Measurements from ENCODE around the gene ATP5F1A.

Gene ATP5F1A

GRCh38 chr18:46073474-46074331 is 24.4 kb downstream of the ATP5F1A start:
- DNase-seq (ENCODE audit: low read depth in 2 of 2) = peak in 1 of 2 experiments; percentile 40

DNA sequence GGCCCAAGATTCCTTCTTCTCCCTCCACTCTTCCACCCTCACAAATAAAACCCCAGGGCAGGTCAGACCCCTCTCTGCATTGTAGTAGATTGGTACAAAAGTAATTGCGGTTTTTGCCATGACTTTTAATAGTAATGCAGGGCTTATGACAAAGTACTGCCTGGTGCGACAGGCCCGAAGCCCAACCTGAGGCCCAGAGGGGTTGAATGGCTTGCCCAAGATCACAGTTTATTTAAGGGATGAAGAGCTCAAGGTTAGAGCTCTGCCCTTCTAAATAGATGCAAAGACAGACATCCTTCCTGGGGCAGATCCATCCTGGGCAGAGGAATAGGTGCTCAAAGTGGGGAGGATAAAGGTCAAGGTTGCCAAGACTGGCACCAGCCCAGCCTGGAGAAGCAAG is 25.1 kb downstream of the ATP5F1A start:
- DNase-seq (ENCODE audit: low read depth in 2 of 2) = no peak

DNA sequence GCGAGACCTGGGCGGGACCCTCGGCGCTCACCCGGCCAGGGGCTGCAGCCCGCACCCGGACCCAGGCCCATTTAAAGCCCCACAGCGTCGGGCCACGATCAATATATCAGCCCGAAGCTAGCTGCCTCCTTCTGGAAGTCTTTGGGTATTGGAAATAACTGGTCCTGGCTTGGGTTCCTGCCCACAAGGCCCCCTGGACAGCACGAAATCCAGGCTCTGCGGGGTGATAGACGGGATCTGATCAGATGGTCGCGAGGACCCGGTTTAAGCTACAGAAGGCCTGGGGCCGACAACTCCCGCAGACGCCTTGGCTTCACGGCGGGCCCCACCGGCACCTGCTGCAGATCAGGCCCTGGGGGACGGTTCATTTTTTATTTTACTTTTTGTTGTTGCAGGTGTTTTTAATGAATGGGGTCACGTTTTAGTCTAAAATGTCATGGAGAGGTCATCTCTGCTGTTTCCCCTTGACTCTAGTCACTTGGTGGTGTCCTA is 25.7 kb downstream of the ATP5F1A start:
- no peak for DNase-seq (ENCODE audit: low read depth in 2 of 2)

GRCh38 chr18:46071653-46072375 is 26.3 kb downstream of the ATP5F1A start, which contains the start of gene PSTPIP2:
TSS of gene PSTPIP2 (minus strand) at chr18:46072260. CDS start at chr18:46072188, 72 bp downstream.
- peak; percentile 37 to 55 for DNase-seq (ENCODE audit: low read depth in 2 of 2)

DNA sequence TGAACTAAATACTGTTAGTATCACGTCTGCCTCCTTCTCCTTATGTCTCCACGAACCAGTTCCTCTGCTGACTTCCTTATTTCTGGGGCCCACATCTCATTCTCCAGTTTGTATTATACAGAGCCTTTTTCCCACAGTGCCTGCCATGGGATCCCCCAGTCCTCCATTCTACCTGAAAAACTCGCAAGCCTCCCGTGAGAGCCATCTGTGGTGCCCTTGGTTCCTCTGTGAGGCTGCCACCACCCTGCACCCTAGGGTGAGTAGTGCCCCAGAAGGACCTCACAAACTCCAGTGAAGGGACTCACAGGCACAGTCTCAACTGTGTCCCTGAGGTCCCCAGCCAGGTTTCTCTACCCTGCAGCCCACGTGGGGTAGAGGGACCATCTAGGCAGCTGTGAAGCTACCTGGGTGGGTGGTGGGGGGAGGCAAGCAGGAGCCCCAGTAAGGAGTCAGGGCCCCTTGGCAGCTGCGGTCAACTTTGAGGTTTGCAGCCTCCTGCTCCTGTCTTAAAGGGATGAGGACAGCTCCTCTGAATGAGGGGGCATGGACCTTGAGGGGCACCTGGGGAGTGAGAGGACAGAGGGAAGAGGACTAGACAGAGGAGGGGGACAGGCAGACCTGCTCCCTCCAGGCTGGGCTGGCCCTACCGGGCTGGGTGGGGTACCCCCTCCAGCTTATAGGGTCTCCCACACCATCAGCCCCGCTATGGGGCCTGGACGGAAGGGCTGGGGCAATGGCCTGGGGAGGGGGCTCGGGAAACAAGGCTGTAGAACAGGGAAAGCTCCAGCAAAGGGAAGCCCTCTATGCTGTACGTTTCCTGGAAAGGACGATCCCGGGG is 27.1 kb downstream of the ATP5F1A start:
- no peak for DNase-seq (ENCODE audit: low read depth in 2 of 2)

GRCh38 chr18:46070232-46070631 is 27.9 kb downstream of the ATP5F1A start:
- DNase-seq (ENCODE audit: low read depth in 2 of 2) = no peak

DNA sequence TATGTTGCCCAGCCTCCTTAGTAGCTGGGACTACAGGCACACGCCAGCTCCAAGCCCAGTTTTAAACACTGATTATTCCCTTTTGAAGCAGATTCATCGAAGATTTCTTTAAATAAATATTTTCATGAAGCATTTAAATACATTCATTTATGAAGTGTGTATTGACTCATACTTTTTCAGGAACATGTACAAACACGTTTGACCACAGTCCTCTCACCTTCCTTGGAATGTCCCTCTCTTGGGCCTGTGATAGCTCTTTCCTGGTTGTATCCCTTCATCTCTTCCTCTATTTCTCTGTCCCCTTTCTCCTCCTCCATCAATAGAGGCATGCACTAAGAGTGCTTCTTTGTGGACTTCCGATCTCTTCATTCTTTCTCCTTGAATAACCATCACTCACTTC is 28.6 kb downstream of the ATP5F1A start:
- no peak for DNase-seq (ENCODE audit: low read depth in 2 of 2)

DNA sequence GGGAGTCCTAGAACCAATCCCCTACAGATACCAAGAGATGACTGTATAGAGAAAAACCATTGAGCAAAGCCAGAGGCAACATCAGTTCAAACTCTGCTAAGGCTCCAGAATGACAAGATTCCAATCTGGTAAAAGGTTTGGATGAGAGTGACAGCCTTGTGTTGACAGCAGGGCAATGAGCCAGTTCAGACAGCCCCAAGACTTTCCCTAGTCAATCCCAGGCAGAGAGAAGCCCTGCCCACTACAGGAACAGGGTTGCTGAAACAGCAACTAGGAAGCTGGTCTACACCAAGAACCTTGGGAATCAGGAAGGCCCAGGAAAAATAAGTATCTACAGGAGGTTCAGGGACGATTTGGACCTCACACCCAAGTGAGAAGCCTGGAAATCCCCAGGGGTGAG is 29.3 kb downstream of the ATP5F1A start:
- DNase-seq (ENCODE audit: low read depth in 2 of 2) = no peak

- DNase-seq (ENCODE audit: low read depth in 2 of 2) = no peak
Observed at GRCh38 chr18:46067438-46068007, 30.6 kb downstream of the ATP5F1A start.

- no peak for DNase-seq (ENCODE audit: low read depth in 2 of 2)
Observed at GRCh38 chr18:46062781-46063180, 35.3 kb downstream of the ATP5F1A start.

DNA sequence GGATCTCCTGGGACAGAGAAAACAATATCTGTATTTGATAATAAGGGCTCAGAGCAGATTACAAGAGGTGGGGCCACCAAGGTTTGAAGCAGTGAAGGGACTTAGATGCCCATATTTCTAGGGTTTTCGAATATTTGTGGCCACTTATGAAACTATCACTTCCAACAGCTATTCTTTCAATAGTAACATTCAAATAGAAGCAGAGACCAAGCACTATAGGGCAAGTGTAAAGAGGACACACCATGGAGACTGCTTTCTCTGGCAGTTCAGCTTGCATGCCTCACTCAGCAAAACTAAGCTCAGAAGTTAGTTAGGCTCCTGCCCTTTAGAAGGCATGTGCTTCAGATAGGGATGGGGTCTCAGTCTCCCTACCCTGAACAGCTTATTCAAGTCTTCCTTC is 36.3 kb downstream of the ATP5F1A start:
- DNase-seq (ENCODE audit: low read depth in 2 of 2) = no peak

DNA sequence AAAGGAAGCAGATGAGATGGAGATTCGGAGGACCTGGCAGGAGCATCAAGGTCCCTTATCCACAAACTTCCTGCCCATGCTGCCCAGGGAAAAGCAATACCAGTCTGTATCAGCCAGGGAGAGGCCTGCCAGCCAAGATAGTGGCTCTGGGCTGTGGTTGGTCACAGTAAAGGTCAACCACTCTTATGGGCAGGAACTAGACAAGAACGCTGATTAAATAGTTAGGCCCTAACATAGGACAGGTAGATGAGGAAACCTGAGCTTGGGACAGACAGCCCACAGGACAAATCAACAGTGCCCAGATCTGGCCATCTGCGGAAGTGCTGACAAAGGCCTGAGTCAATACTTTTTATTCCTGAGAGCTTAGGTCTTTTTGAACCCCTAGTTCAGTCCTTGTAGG is 36.7 kb downstream of the ATP5F1A start:
- no peak for DNase-seq (ENCODE audit: low read depth in 2 of 2)

DNA sequence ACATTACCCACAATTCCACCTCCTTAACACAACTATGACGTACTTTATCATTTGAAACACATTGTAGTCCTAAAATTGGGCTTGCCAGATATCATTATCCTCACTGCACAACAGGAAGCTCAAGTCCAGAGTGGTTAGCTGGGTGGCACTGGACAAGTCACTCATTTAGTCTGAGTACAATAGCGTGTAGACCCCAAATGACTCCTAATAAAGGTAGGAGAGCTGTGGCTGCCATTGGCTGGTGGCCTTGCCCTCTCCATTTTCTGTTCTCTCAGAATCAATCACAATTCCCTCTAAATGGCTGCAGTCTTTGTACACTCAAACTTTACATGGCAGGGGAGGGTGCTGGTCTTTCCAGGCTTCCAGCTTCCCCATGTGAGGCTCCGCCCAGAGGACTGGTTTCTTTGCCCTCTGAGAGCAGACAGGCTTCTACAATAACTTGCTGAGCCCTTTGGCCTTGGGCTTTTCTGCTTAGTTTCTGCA is 37.7 kb downstream of the ATP5F1A start:
- no peak for DNase-seq (ENCODE audit: low read depth in 2 of 2)

DNA sequence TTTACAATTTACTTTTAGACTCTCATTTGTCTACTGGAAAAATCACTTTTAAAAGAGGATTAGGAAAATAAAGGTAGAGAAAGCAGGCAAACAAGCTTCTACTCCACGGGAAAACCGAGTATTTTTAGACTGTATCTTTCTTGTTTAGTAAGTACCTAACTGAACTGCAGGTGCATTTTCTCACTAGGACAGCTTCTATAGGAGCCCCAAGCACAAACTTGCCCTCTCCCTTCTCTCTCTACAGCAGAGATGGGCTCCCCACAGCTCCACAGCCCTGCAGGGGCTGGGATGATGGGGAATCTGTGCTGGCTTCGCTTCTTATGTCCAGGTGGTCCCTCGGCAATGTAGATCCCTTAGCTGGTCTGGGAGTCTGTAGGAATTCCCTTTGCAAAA is 42.3 kb downstream of the ATP5F1A start:
- DNase-seq (ENCODE audit: low read depth in 2 of 2) = no peak

GRCh38 chr18:46054956-46055837 is 42.9 kb downstream of the ATP5F1A start:
- no peak for DNase-seq (ENCODE audit: low read depth in 2 of 2)

DNA sequence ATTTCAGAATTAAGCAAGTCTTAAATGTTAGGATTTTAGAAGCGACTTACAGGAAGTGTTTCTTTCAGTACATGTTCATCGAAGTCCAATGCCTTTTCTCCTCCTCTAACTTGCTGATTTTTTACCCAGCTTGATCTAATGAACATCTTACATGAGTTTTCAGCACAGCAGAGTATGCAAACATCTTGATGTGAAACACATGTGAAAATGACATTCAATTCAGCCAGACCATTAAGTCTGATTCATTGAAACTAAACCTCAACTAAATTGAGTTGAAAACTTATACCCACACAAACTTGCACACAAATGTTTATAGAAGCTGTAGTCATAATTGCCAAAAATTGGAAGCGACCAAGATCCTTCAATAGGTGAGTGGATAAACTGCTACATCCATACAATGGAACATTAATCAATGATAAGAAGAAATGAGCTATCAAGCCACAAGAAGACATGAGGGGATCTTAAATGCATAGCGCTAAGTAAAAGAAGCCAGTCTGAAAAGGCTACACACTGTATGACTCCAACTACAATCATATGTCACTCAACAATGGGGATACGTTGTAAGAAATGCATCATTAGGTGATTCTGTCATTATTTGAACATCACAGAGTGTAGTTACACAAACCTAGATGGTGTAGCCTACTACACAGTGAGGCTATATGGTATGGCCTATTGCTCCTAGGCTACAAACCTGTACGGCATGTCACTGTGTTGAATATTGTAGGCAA is 44.6 kb downstream of the ATP5F1A start:
- no peak for DNase-seq (ENCODE audit: low read depth in 2 of 2)

GRCh38 chr18:46051731-46052461 is 46.2 kb downstream of the ATP5F1A start:
- DNase-seq (ENCODE audit: low read depth in 2 of 2) = no peak

- DNase-seq (ENCODE audit: low read depth in 2 of 2) = no peak
Observed at GRCh38 chr18:46050268-46050667, 47.8 kb downstream of the ATP5F1A start.

DNA sequence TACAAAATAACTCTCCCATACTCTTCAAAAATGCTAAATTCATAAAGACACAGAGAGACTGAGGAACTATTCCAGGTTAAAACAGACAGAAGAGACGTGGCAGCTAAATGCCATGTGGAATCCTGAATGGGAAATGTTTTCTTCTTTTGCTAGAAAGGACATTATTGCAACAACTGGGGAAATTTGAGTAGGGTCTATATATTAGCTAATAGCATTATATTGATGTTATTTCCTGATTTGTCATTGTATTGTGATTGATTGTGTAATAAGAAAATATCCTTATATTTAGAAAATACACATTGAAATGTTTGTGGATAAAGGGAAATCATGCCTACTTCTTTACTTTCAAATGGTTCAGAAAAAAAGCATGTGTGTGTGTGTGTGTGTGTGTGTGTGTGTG is 49.5 kb downstream of the ATP5F1A start:
- no peak for DNase-seq (ENCODE audit: low read depth in 2 of 2)

Data from stimulated activated CD4-positive, alpha-beta T cell treated with anti-CD3 and anti-CD28 coated beads, Interleukin-12 subunit alpha, Interleukin-12 subunit beta, amount 100 ng/mL, for 24 hours (primary cell).